CD4-positive, alpha-beta T cell (primary cell): ENCODE data around the gene TTC28. TPM values are rescaled to one million over a fixed set of nuclear protein-coding genes. Genes with fewer than 3 reads are reported as not detected.

ENCODE experiments used
- ATAC-seq: fragments of 200-7000 bp; cut with Tn5 transposase; one replicate; pipeline ENCODE4 v1.10.0; 2022; ENCODE audit warnings: mild to moderate bottlenecking; ENCODE audit not compliant: poor library complexity
- CTCF ChIA-PET: fragments of 350-600 bp; sonication (Branson Sonifier 250); formaldehyde crosslinking; loops from one replicate; lab custom pipeline; 2021; ENCODE audit warnings: antibody characterized with exemption, inconsistent platforms; lab: Charles Lee
- POLR2A ChIA-PET: fragments of 350-600 bp; sonication (Branson Sonifier 250); formaldehyde crosslinking; loops from one replicate; lab custom pipeline; 2021; ENCODE audit warnings: antibody characterized with exemption, inconsistent platforms; lab: Charles Lee
- DNase-seq, 14 experiments: peaks; one replicate each; pipeline ENCODE4 v3.0.0-alpha.2; 2013 to 2020; ENCODE audit warnings: mixed read lengths in 2 of 14
- H3K27ac ChIP-seq, 2 donors: one replicate each; pipeline versions ENCODE4 v1.5.1 to v1.7.0; 2013; ENCODE audit warnings: low read length in 2 of 2, low read depth in 1 of 2, mild to moderate bottlenecking in 1 of 2
- H3K27me3 ChIP-seq, 2 experiments: 1 replicate in 1 of 2; 2 replicates in 1 of 2; pipeline versions ENCODE4 v1.6.1 to v1.7.0; 2013; ENCODE audit warnings: low read length in 2 of 2, control low read depth in 1 of 2, mild to moderate bottlenecking in 1 of 2, moderate library complexity in 1 of 2; ENCODE audit not compliant: insufficient read depth in 2 of 2, control insufficient read depth in 1 of 2
- H3K36me3 ChIP-seq: one replicate; pipeline ENCODE4 v1.6.1; 2013; ENCODE audit warnings: low read length, control low read depth; ENCODE audit not compliant: insufficient read depth
- H3K4me1 ChIP-seq: one replicate; pipeline ENCODE4 v1.6.1; 2013; ENCODE audit warnings: low read length, control low read depth; ENCODE audit not compliant: insufficient read depth
- H3K4me3 ChIP-seq: one replicate; pipeline ENCODE4 v1.5.1; 2013; ENCODE audit warnings: mild to moderate bottlenecking, low read length, moderate library complexity
- H3K9me3 ChIP-seq, 2 experiments: 1 replicate in 1 of 2; 2 replicates in 1 of 2; pipeline versions ENCODE4 v1.6.1 to v1.7.0; 2013; ENCODE audit warnings: low read length in 2 of 2, mild to moderate bottlenecking in 2 of 2, control low read depth in 1 of 2, moderate library complexity in 1 of 2; ENCODE audit not compliant: control insufficient read depth in 1 of 2, insufficient read depth in 1 of 2
- H3K27ac Mint-ChIP-seq: one replicate; pipeline ENCODE4 v1.8.0; 2020; ENCODE audit warnings: mixed read lengths
- H3K27me3 Mint-ChIP-seq: one replicate; pipeline ENCODE4 v1.8.0; 2021; ENCODE audit warnings: mixed read lengths
- H3K36me3 Mint-ChIP-seq: one replicate; pipeline ENCODE4 v1.8.0; 2021; ENCODE audit warnings: low read depth, mixed read lengths
- H3K4me1 Mint-ChIP-seq: one replicate; pipeline ENCODE4 v1.8.0; 2021; ENCODE audit warnings: low read depth, mixed read lengths
- H3K4me3 Mint-ChIP-seq: one replicate; pipeline ENCODE4 v1.8.0; 2020; ENCODE audit warnings: mild to moderate bottlenecking, mixed read lengths
- H3K9me3 Mint-ChIP-seq: one replicate; pipeline ENCODE4 v1.8.0; 2020; ENCODE audit warnings: mixed read lengths
- intact Hi-C, 2 experiments: fragments of 100-400 bp; cut with DNase I in 1 of 2; cut with micrococcal nuclease in 1 of 2; formaldehyde crosslinking; loops; one replicate each; pipeline versions ENCODE4 v1.15.1 to v1.9.0; 2023 to 2025; cut with DNase I, micrococcal nuclease
- microRNA-seq: library from miRNA; unstranded; fragments of <30 nt; microRNA quantifications from one replicate; pipeline ENCODE4 v1.2.0, GENCODE V29; 2021; ENCODE audit warnings: borderline microRNAs expressed, borderline replicate concordance
- total RNA-seq, 174 experiments: library from RNA in 2 of 174; stranded (reverse) in 2 of 174; gene quantifications; one replicate each; pipeline ENCODE4 v1.2.3 and lab custom pipeline; 2021 to 2026
- TF ChIP-seq, protein P1 (sequence below): fragments of 200-600 bp; IDR thresholded peaks from one replicate; pipeline ENCODE4 v1.8.0; 2022; ENCODE audit warnings: antibody characterized with exemption, mild to moderate bottlenecking

The TTC28 gene
- total RNA-seq, 2 experiments from 2014 or later = 4.6 to 5.7 TPM

DNA sequence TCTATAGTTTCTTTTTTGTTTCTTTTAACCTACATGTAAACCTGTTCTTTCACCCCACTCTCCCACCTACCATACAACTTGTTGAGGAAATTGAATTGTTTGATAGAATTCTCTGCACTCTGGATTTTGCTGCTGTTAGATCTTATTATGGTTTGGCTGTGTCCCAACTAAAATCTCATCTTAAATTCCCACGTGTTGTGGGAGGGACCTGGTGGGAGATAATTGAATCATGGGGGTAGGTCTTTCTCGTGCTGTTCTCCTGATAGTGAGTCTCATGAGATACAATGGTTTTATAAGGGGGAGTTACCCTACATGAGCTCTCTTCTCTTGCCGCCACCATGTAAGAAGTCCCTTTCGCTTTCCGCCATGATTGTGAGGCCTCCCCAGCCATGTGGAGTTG lies 745.6 kb downstream of the TTC28 start:
- Histone ChIP-seq H3K36me3 (no peaks in the 10 kb centered on the region), H3K4me3 (no peak overlapping the region), H3K27ac (no peak overlapping the region), H3K27me3 (no peaks in the 10 kb centered on the region), H3K4me1 (no peaks in the 10 kb centered on the region), H3K9me3 (no peaks in the 10 kb centered on the region)
- ChIA-PET CTCF (no interaction called here), POLR2A (no interaction called here)
- DNase-seq (no peak), ATAC-seq (no peak)
- Mint-ChIP-seq H3K4me3 (no peak overlapping the region), H3K27me3 (no peaks in the 10 kb centered on the region), H3K36me3 (peaks cover 15% of the 10 kb centered on the region), H3K9me3 (no peaks in the 10 kb centered on the region), H3K4me1 (no peaks in the 10 kb centered on the region), H3K27ac (no peak overlapping the region)
- intact Hi-C loops = no loop called here
- TF ChIP-seq, protein P1, sequence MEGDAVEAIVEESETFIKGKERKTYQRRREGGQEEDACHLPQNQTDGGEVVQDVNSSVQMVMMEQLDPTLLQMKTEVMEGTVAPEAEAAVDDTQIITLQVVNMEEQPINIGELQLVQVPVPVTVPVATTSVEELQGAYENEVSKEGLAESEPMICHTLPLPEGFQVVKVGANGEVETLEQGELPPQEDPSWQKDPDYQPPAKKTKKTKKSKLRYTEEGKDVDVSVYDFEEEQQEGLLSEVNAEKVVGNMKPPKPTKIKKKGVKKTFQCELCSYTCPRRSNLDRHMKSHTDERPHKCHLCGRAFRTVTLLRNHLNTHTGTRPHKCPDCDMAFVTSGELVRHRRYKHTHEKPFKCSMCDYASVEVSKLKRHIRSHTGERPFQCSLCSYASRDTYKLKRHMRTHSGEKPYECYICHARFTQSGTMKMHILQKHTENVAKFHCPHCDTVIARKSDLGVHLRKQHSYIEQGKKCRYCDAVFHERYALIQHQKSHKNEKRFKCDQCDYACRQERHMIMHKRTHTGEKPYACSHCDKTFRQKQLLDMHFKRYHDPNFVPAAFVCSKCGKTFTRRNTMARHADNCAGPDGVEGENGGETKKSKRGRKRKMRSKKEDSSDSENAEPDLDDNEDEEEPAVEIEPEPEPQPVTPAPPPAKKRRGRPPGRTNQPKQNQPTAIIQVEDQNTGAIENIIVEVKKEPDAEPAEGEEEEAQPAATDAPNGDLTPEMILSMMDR = no peak

DNA sequence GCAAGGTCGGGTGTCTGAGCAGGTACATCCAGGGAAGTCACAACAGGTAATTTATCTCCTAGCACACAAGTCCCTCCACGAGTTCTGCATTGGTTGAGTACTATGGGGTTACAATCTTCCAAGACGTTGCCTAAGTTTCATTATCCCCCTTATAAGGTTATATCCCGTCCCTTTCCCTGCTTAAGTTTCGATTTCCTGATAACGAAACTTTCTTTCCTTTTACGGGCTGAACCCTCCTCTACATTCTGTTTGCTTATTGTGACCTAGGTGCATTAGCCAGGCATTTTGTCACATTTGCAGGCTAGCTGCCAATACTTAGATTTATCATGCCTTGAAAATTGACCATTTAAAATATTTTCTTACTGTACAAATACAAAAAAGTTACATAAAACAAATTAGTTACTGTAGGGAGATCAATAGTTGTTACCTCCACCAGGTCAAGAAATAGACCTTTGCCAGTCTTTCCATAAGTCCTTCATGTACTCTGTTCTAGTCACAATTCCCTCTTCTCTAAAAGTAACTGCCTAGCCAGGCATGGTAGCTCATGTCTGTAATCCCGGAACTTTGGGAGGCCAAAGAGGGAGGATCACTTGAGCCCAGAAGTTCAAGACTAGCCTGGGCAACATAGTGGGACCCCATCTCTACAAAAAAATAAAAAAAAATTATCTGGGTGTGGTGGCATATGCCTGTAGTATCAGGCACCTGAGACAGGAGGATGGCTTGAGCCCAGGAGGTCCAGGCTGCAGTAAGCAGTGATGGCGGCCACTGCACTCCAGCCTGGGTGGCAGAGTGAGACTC lies 746.3 kb downstream of the TTC28 start:
- POLR2A ChIA-PET = no interaction called here
- Mint-ChIP-seq H3K9me3 (no peaks in the 10 kb centered on the region), H3K4me3 (no peak overlapping the region)

DNA sequence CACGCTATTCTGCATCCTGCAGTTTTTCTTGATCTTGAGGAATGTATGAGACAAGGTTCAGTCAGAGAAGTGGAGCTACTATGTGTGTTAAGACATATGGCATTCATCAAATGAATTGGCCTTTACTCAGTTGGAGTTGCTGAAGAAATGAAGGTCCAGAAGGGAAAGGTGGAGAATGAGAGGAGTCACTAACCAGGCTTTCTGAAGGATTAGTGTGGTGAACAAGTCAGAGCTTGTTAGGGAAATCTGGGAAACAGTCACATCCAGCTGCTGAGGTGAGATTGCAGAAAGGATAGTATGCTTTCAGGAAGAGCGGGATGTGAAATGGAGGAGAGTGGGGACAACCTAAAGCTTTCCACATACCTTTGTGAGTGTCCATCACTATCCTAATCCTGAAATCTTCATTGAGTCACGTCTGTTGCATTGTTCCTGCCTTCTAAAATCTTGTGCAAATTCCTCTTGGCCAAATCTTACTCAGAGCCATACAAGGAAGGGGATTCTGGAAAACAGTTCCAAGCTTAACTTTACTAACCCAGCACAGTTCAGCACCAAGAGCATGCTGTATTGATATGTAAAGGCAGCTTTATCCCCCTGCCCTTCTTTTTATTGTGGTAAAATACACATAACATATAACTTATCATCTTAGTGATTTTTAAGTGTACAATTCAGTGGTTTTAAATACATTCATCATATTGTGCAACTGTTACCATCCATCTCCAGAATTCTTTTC lies 749.1 kb downstream of the TTC28 start:
- no peaks in the 10 kb centered on the region for H3K36me3 ChIP-seq
- H3K27ac Mint-ChIP-seq = no peak overlapping the region
- no peak overlapping the region for H3K4me3 Mint-ChIP-seq
- ATAC-seq (no peak), DNase-seq (no peak)
- no peak overlapping the region for H3K4me3 ChIP-seq
- ChIA-PET POLR2A (interaction anchor here (2.2 kb wide), 1 partner anchor 11 kb away, joined by 11 read pairs; the partner anchor contains the start of gene PITPNB), CTCF (no interaction called here)
- TF ChIP-seq, protein P1 = no peak
- peaks cover 14% of the 10 kb centered on the region for H3K36me3 Mint-ChIP-seq
- H3K27me3 Mint-ChIP-seq = no peaks in the 10 kb centered on the region
- no peaks in the 10 kb centered on the region for H3K27me3 ChIP-seq
- H3K27ac ChIP-seq = no peak overlapping the region
- peaks cover 9% of the 10 kb centered on the region for H3K4me1 Mint-ChIP-seq
- H3K9me3 ChIP-seq = no peaks in the 10 kb centered on the region
- no peaks in the 10 kb centered on the region for H3K9me3 Mint-ChIP-seq
- intact Hi-C loops = no loop called here
- no peaks in the 10 kb centered on the region for H3K4me1 ChIP-seq

More for the DNA sequence above, 746.3 kb downstream of the TTC28 start:
- peaks cover 11% of the 10 kb centered on the region for H3K36me3 Mint-ChIP-seq
- ATAC-seq = no peak
- Histone ChIP-seq H3K9me3 (no peaks in the 10 kb centered on the region), H3K27ac (no peak overlapping the region), H3K4me1 (no peaks in the 10 kb centered on the region), H3K4me3 (no peak overlapping the region), H3K36me3 (no peaks in the 10 kb centered on the region), H3K27me3 (no peaks in the 10 kb centered on the region)
- no peak overlapping the region for H3K27ac Mint-ChIP-seq
- H3K27me3 Mint-ChIP-seq = no peaks in the 10 kb centered on the region
- intact Hi-C loops = no loop called here
- no peak for DNase-seq
- no peaks in the 10 kb centered on the region for H3K4me1 Mint-ChIP-seq
- TF ChIP-seq, protein P1 = no peak
- CTCF ChIA-PET = no interaction called here

Small RNA genes within 50 kb of the gene (microRNA-seq; reads per million reads assigned to microRNA genes)
- not detected for gene MIR5739

Other genes starting within 250 kb of the TTC28 start
- 1 to 10 TPM; 2.6 to 4.0 TPM for gene CHEK2, start 62.0 kb upstream of the TTC28 start, total RNA-seq
- 1 to 10 TPM; 3.4 to 3.7 TPM for gene HSCB, start 62.2 kb upstream of the TTC28 start, total RNA-seq
- 10 to 100 TPM; 14.2 to 16.1 TPM for gene CCDC117, start 92.9 kb upstream of the TTC28 start, total RNA-seq
- 100 to 1,000 TPM; 180 to 190 TPM for gene XBP1, start 120.7 kb upstream of the TTC28 start, total RNA-seq
- gene ZNRF3, start 203.7 kb upstream of the TTC28 start, total RNA-seq = under 1 TPM; 0.38 to 0.61 TPM